ENCODE results near the gene BIRC5. TPM values are rescaled to one million over a fixed set of nuclear protein-coding genes. Genes with fewer than 3 reads are reported as not detected.

Gene BIRC5
- total and polyA plus RNA-seq, 8 donors: 3.4 to 10.5 (median 6.4) TPM; not detected in 1

DNA sequence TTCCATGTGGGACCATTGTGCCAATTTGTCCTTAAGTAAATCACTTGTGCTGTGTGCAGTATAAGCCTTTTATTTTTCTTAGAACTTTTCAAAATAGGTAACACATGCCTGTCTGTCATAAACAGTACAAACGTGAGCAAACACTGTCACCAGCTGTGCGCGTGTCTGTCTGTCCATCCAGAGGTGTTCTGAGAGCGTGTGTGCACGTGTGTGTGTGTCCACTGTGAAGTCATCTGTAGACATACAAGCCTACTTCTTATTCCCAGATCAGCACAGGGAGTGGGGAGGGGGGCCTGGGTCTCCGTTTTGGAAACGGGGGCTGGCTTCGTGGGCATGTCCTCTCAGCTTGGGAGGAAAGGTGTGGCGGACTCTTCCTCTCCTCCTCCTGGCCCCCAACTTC, 26.8 kb downstream of the BIRC5 start:
- no peaks in the 10 kb centered on the region for H3K27me3 ChIP-seq
- no peaks in the 10 kb centered on the region for H3K36me3 ChIP-seq
- peaks cover 0 to 7% (median 2%) of the 10 kb centered on the region in 4 donors for H3K4me1 ChIP-seq
- H3K9me3 ChIP-seq: no peaks in the 10 kb centered on the region
- intact Hi-C loops (cut with DNase I; ENCODE audit: low total_unique reads): no loop called here
- H3K4me3 ChIP-seq: no peak overlapping the region
- DNase-seq: no peak
- TF ChIP-seq POLR2A (IDR thresholded peaks at IDR 0.05) (no peak), EP300 (IDR thresholded peaks at IDR 0.05) (no peak), POLR2AphosphoS5 (IDR thresholded peaks at IDR 0.05) (no peak)
- TF ChIP-seq, protein P1, sequence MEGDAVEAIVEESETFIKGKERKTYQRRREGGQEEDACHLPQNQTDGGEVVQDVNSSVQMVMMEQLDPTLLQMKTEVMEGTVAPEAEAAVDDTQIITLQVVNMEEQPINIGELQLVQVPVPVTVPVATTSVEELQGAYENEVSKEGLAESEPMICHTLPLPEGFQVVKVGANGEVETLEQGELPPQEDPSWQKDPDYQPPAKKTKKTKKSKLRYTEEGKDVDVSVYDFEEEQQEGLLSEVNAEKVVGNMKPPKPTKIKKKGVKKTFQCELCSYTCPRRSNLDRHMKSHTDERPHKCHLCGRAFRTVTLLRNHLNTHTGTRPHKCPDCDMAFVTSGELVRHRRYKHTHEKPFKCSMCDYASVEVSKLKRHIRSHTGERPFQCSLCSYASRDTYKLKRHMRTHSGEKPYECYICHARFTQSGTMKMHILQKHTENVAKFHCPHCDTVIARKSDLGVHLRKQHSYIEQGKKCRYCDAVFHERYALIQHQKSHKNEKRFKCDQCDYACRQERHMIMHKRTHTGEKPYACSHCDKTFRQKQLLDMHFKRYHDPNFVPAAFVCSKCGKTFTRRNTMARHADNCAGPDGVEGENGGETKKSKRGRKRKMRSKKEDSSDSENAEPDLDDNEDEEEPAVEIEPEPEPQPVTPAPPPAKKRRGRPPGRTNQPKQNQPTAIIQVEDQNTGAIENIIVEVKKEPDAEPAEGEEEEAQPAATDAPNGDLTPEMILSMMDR (IDR thresholded peaks at IDR 0.05): no peak
- H3K27ac ChIP-seq: no peak overlapping the region
- 64 to 82% (median 74%) methylated on average over 5 to 9 of the region's 9 CpGs for WGBS, 5 donors

DNA sequence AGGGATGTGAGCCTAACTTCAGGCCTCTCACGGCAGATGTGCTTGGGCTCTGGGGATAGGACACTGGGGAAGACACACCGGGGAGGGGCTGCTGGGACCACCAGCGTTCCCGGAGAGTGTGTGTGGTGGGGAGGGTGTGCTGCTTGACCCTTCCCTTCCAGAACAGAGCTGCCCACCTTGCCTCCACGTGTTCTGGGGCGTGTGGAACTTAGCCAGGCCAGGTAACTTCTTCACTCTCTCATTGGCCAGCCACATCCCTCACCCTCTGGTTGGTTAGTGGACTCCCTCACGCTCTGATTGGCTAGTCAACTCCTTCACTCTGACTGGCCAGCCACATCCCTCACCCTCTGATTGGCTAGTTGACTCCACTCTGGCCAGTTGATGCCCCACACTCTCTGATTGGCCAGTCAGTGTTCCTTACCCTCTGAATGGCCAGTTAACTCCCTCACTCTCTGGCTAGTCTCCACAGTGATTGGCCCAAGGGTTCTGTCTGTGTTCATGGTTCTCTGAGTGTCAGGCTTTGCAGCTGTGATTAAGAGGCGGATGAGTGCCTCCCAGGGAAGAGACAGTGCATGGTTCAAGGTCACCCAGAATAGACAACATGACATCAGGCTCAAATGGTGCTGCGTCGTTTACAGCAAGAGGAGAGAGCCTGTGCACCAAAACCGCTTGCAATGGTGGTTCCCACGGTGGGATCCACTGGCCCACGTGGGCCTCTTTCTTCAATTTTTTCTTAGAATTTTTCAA, 27.4 kb downstream of the BIRC5 start:
- WGBS, 5 donors: 79 to 96% (median 83%) methylated on average over 11 to 13 of the region's 13 CpGs
- peaks cover 0 to 7% (median 2%) of the 10 kb centered on the region in 4 donors for H3K4me1 ChIP-seq
- TF ChIP-seq POLR2AphosphoS5 (IDR thresholded peaks at IDR 0.05) (no peak), POLR2A (IDR thresholded peaks at IDR 0.05) (no peak), EP300 (IDR thresholded peaks at IDR 0.05) (no peak)
- TF ChIP-seq, protein P1 (IDR thresholded peaks at IDR 0.05): no peak
- H3K27ac ChIP-seq: no peak overlapping the region
- H3K36me3 ChIP-seq: no peaks in the 10 kb centered on the region
- intact Hi-C loops (cut with DNase I; ENCODE audit: low total_unique reads): no loop called here
- no peak overlapping the region for H3K4me3 ChIP-seq
- H3K27me3 ChIP-seq: no peaks in the 10 kb centered on the region
- H3K9me3 ChIP-seq: no peaks in the 10 kb centered on the region
- peak in 1 of 2 donors; percentile 16 for DNase-seq

DNA sequence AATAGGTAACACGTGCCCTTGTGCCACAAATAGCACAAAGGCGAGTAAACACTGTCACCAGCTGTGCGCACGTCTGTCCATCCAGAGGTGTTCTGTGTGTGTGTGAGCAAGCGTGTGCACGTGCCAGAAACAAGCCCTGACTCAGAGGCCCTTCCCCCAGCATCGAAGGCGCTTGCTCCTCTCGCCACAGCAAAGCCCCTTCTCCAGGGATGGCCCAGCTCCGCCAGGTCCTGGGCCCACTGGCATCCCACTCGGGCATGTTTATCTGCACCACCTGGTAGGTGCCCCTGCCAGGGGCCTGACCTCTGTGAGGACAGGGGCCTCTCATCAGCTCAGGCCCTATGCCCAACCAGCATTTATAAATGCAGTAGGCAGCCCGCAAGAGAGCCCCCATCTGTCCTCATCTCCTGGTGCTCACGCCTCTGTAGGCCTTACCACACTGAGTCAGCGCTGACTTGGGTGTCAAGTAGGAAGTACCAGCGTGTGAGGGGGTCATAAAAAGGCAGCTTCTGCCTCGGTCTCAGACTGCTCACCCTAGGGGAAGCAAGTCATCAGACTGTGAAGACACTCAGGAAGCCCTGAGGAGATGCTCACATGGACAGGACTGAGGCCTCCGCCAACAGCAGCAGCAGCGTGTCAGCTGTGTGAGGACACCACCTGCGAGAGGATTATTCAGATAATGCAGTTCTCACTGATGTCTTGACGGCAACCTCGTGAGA, 28.1 kb downstream of the BIRC5 start:
- H3K27me3 ChIP-seq: no peaks in the 10 kb centered on the region
- H3K4me3 ChIP-seq: no peak overlapping the region
- TF ChIP-seq POLR2A (IDR thresholded peaks at IDR 0.05) (no peak), EP300 (IDR thresholded peaks at IDR 0.05) (no peak), POLR2AphosphoS5 (IDR thresholded peaks at IDR 0.05) (no peak)
- TF ChIP-seq, protein P1 (IDR thresholded peaks at IDR 0.05): no peak
- no peaks in the 10 kb centered on the region for H3K9me3 ChIP-seq
- DNase-seq: peak in 1 of 2 donors; percentile 22
- H3K36me3 ChIP-seq: no peaks in the 10 kb centered on the region
- H3K4me1 ChIP-seq: peaks cover 0 to 5% (median 2%) of the 10 kb centered on the region in 4 donors
- intact Hi-C loops (cut with DNase I; ENCODE audit: low total_unique reads): no loop called here
- 76 to 82% (median 81%) methylated on average over 19 to 21 of the region's 21 CpGs for whole genome bisulfite sequencing, 5 donors
- H3K27ac ChIP-seq: no peak overlapping the region

DNA sequence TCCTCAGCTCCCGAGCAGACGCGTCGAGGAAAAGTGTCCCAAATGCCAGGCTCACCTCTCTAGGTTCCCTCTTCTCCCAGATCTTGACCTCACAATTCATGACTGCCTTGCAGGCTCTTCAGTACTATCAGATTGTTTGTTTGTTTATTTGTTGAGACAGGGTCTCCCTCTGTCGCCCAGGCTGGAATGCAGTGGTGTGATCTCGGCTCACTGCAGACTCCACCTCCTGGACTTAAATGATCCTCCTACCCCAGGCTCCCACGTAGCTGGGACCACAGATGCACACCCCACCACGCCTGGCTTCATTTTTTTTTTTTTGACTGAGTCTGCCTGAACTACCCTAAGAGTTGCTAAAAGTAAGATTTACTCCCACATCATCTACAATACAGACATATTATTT, 33.3 kb downstream of the BIRC5 start:
- H3K36me3 ChIP-seq: no peaks in the 10 kb centered on the region
- H3K27ac ChIP-seq: peak overlapping the region in 1 of 5 donors; percentile 54
- WGBS, 5 donors: 67 to 81% (median 69%) methylated on average over 8 of the region's 8 CpGs
- no peak for TF ChIP-seq EP300 (IDR thresholded peaks at IDR 0.05)
- TF ChIP-seq, protein P1 (IDR thresholded peaks at IDR 0.05): no peak
- TF ChIP-seq POLR2A (IDR thresholded peaks at IDR 0.05): no peak
- no peak for TF ChIP-seq POLR2AphosphoS5 (IDR thresholded peaks at IDR 0.05)
- peaks cover 0 to 13% (median 0%) of the 10 kb centered on the region in 3 donors for H3K27me3 ChIP-seq
- DNase-seq: no peak
- no peak overlapping the region for H3K4me3 ChIP-seq
- H3K9me3 ChIP-seq: no peaks in the 10 kb centered on the region
- H3K4me1 ChIP-seq: peaks cover 14 to 22% (median 19%) of the 10 kb centered on the region in 4 donors
- intact Hi-C loops (cut with DNase I; ENCODE audit: low total_unique reads): no loop called here

Data from stomach (tissue), 9 donors.